ENCODE data around the gene ABCF1.

The ABCF1 gene

GRCh38 chr6:30560930-30561329 lies 10.3 kb upstream of the ABCF1 start:
- DNase-seq (ENCODE audit: low read depth), result no peak

DNA sequence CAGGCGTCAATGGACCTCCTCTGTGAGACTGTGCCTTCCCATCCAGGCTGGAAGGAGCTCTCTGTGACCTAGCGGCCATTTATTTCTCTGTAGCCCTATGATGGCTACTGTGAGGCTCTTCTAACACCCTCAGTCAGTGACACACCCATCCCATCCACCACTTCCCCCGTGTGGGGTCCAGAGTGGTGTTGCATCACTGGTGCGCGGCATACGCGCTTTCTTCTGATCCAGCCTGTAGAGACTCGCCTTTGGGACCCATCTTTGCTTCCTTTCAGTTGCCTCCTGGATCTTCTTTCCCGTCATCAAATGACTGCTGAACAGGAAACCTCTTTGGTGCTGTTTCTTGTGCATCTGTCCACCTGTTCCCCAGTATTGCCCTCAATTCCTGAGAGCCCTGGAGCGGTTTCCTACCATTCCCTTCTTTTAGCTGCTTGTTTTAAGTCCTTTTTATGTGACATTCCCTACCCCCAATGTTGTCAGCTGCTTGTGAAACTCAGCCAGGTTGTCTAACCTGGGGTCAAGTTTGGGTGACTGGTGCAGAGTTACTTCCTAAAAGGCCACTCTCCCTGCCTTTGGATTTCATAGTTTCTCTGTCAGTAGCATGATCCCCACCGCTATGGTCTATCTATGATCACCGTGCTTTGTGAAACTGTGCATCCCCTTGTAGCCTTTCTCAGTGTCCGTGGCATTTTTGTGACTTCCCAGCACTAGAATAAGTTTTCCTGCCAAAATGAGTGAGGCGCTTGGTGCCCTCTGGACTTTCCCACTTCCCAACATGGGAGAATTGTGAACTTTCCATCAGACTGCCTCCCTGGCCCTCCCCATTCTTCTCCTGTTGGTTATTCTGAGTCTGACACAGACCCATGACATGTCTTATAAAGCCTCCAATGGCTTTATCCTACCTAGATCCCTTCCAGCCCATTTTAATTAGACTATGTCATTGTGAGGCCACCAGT lies 8.5 kb upstream of the ABCF1 start:
- DNase-seq (ENCODE audit: low read depth), result no peak

- DNase-seq (ENCODE audit: low read depth), result no peak
Observed at GRCh38 chr6:30564114-30564513, 7.1 kb upstream of the ABCF1 start.

GRCh38 chr6:30565772-30566171 lies 5.5 kb upstream of the ABCF1 start:
- no peak for DNase-seq (ENCODE audit: low read depth)

- no peak for DNase-seq (ENCODE audit: low read depth)
Observed at GRCh38 chr6:30568245-30568644, 3.0 kb upstream of the ABCF1 start.

GRCh38 chr6:30570263-30570662 lies 979 bp upstream of the ABCF1 start:
- DNase-seq (ENCODE audit: low read depth), result no peak

DNA sequence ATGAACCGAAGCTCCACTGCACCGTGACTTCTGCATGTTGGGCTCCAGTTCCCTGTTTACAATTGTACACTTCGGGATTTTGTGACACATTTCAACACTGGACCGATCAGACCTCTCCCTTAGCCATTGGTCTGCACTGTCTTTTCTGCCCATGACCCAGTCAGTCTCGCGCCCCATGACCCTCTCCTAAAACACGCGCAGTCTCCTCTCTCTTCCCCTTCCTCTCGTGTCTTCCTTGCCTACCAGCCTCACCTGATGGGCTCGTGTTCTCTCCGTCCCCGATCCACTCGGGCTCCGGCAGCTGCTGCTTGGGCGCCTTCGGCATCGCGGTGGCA lies 535 bp upstream of the ABCF1 start:
- DNase-seq (ENCODE audit: low read depth), result no peak

GRCh38 chr6:30571762-30572082 lies 480 bp downstream of the ABCF1 start:
- no peak for DNase-seq (ENCODE audit: low read depth)

- no peak for DNase-seq (ENCODE audit: low read depth)
Observed at GRCh38 chr6:30572148-30572547, 906 bp downstream of the ABCF1 start.

DNA sequence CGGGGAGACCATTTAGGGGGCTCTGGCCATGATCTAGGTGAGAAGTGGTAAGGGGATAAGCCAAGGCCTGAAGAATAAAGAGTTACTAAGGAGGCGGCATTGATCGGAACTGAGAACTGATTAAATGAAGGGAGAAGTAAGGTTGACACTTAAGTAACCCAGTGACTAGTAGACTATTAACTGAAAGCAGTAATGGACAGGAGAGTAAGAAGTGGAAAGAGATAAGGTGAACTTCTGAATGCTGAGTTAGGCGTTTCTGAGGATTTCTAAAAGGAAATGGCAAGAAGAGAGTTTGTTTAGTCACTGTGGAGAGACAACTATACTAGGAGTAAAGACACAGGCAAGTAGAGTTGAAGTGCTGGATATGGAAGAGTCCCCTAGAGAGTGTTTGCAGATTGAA lies 1.9 kb downstream of the ABCF1 start:
- no peak for DNase-seq (ENCODE audit: low read depth)

GRCh38 chr6:30578051-30578450 lies 6.8 kb downstream of the ABCF1 start:
- no peak for DNase-seq (ENCODE audit: low read depth)

- no peak for DNase-seq (ENCODE audit: low read depth)
Observed at GRCh38 chr6:30583921-30584320, 12.7 kb downstream of the ABCF1 start.

DNA sequence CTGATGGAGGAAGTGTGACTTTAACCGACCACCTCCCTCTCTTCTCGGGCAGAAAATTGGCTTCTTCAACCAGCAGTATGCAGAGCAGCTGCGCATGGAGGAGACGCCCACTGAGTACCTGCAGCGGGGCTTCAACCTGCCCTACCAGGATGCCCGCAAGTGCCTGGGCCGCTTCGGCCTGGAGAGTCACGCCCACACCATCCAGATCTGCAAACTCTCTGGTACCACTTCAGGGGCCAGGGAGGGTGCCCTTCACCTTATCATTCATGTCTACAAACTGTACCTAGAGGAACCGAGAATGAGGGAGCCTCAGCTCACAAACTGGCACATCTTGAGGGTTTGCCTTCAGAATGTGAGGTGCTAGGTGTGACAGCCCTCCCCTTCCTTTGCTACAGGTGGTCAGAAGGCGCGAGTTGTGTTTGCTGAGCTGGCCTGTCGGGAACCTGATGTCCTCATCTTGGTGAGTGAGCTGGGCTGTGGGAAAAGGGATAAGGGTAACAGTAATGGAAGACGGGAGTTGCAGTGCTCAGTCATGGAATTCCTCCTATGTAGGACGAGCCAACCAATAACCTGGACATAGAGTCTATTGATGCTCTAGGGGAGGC lies 18.6 kb downstream of the ABCF1 start:
- DNase-seq (ENCODE audit: low read depth), result no peak

DNA sequence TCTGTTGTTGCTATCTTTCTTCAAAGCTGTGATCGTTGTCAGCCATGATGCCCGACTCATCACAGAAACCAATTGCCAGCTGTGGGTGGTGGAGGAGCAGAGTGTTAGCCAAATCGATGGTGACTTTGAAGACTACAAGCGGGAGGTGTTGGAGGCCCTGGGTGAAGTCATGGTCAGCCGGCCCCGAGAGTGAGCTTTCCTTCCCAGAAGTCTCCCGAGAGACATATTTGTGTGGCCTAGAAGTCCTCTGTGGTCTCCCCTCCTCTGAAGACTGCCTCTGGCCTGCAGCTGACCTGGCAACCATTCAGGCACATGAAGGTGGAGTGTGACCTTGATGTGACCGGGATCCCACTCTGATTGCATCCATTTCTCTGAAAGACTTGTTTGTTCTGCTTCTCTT lies 19.3 kb downstream of the ABCF1 start:
- DNase-seq (ENCODE audit: low read depth), result no peak

GRCh38 chr6:30591008-30591407 lies 19.8 kb downstream of the ABCF1 start:
- no peak for DNase-seq (ENCODE audit: low read depth)

- no peak for DNase-seq (ENCODE audit: low read depth)
Observed at GRCh38 chr6:30592287-30592686, 21.0 kb downstream of the ABCF1 start.

- peak; percentile 49 for DNase-seq (ENCODE audit: low read depth)
Observed at GRCh38 chr6:30597315-30598144, 26.3 kb downstream of the ABCF1 start.

GRCh38 chr6:30598912-30599624 lies 27.8 kb downstream of the ABCF1 start:
- DNase-seq (ENCODE audit: low read depth), result no peak

DNA sequence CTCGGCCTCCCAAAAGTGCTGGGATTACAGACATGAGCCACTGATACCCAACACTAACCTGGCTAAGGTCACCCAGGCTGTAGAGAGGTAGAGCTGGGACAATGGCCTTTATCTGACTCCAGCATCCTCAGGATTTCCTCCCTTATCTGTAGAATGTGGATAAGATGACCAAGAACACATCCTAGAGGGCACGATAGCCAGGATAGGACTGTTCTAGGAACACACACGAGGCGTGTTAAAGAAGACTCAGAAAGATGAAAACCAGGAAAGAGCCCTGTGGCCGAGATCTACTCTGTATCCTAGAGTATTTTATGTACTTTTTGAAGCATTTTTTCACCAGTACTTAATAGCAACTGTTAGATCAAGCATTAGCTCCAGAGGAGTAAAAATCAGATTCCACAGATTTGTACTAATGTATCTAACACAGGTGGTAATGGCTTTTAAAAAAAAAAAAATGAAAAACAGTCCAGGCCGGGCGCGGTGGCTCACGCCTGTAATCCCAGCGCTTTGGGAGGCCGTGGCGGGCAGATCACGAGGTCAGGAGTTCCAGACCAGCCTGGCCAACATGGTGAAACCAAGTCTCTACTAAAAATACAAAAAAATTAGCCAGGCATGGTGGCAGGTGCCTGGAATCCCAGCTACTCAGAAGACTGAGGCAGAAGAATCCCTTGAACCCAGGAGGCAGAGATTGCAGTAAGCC lies 28.5 kb downstream of the ABCF1 start:
- no peak for DNase-seq (ENCODE audit: low read depth)

- DNase-seq (ENCODE audit: low read depth), result no peak
Observed at GRCh38 chr6:30600451-30600961, 29.3 kb downstream of the ABCF1 start.

GRCh38 chr6:30601436-30601814 lies 30.2 kb downstream of the ABCF1 start:
- DNase-seq (ENCODE audit: low read depth), result no peak
